H9 (cell line): ENCODE results near the gene ENTR1. TPM values are rescaled to one million over a fixed set of nuclear protein-coding genes. Genes with fewer than 3 reads are reported as not detected.

ENCODE experiments used
- DNase-seq: peaks from one replicate; pipeline ENCODE4 v3.0.0-alpha.2; 2017
- H2AFZ ChIP-seq: one replicate; pipeline ENCODE4 v1.6.1; 2013; ENCODE audit warnings: mild to moderate bottlenecking, low read length, control low read depth, moderate library complexity
- H2AK5ac ChIP-seq: 2 replicates; pipeline ENCODE4 v1.6.1; 2013; ENCODE audit warnings: low read length, control low read depth, mixed read lengths; ENCODE audit not compliant: insufficient read length
- H2BK120ac ChIP-seq: one replicate; pipeline ENCODE4 v1.6.1; 2013; ENCODE audit warnings: low read depth, mild to moderate bottlenecking, low read length, control low read depth, inconsistent platforms; ENCODE audit not compliant: poor library complexity, severe bottlenecking
- H2BK12ac ChIP-seq: 2 replicates; pipeline ENCODE4 v1.6.1; 2013; ENCODE audit warnings: low read length, control low read depth, mixed read lengths, low read depth; ENCODE audit not compliant: insufficient read length
- H2BK15ac ChIP-seq: 2 replicates; pipeline ENCODE4 v1.6.1; 2013; ENCODE audit warnings: low read depth, low read length, control low read depth
- H2BK20ac ChIP-seq: one replicate; pipeline ENCODE4 v1.6.1; 2013; ENCODE audit warnings: low read depth, mild to moderate bottlenecking, low read length, control low read depth, inconsistent platforms; ENCODE audit not compliant: poor library complexity, severe bottlenecking
- H2BK5ac ChIP-seq: 2 replicates; pipeline ENCODE4 v1.6.1; 2013; ENCODE audit warnings: low read length, control low read depth, mixed read lengths; ENCODE audit not compliant: insufficient read length
- H3K14ac ChIP-seq: 2 replicates; pipeline ENCODE4 v1.6.1; 2013; ENCODE audit warnings: low read length, control low read depth; ENCODE audit not compliant: insufficient read depth
- H3K18ac ChIP-seq: 2 replicates; pipeline ENCODE4 v1.6.1; 2013; ENCODE audit warnings: low read depth, mild to moderate bottlenecking, mixed read lengths, low read length, control low read depth; ENCODE audit not compliant: insufficient read length
- H3K23ac ChIP-seq: 2 replicates; pipeline ENCODE4 v1.6.1; 2013; ENCODE audit warnings: low read length, control low read depth, mixed read lengths, low read depth; ENCODE audit not compliant: insufficient read length
- H3K23me2 ChIP-seq: 2 replicates; pipeline ENCODE4 v1.6.1; 2013; ENCODE audit warnings: low read depth, mild to moderate bottlenecking, mixed read lengths, low read length, control low read depth; ENCODE audit not compliant: insufficient read length, poor library complexity, severe bottlenecking
- H3K27ac ChIP-seq: 2 replicates; pipeline ENCODE4 v1.5.1; 2013; ENCODE audit warnings: low read length, control low read depth, mixed read lengths, low read depth; ENCODE audit not compliant: insufficient read length
- H3K27me3 ChIP-seq: 2 replicates; pipeline ENCODE4 v1.6.1; 2013; ENCODE audit warnings: low read length, control low read depth, inconsistent platforms; ENCODE audit not compliant: insufficient read depth
- H3K4ac ChIP-seq: 2 replicates; pipeline ENCODE4 v1.6.1; 2013; ENCODE audit warnings: low read depth, mild to moderate bottlenecking, control low read depth, inconsistent platforms, low read length, moderate library complexity
- H3K4me1 ChIP-seq: 2 replicates; pipeline ENCODE4 v1.6.1; 2013; ENCODE audit warnings: low read length, control low read depth, inconsistent platforms; ENCODE audit not compliant: insufficient read depth
- H3K4me2 ChIP-seq: 2 replicates; pipeline ENCODE4 v1.6.1; 2013; ENCODE audit warnings: low read length, control low read depth, mixed read lengths; ENCODE audit not compliant: insufficient read length, insufficient read depth
- H3K56ac ChIP-seq: 2 replicates; pipeline ENCODE4 v1.6.1; 2013; ENCODE audit warnings: low read depth, mild to moderate bottlenecking, mixed read lengths, low read length, control low read depth; ENCODE audit not compliant: insufficient read length
- H3K79me1 ChIP-seq: 2 replicates; pipeline ENCODE4 v1.6.1; 2013; ENCODE audit warnings: low read depth, mild to moderate bottlenecking, moderate library complexity, low read length, control low read depth, inconsistent platforms; ENCODE audit not compliant: insufficient read depth, poor library complexity, severe bottlenecking
- H3K79me2 ChIP-seq: 2 replicates; pipeline ENCODE4 v1.6.1; 2013; ENCODE audit warnings: low read length, control low read depth, inconsistent platforms; ENCODE audit not compliant: insufficient read depth
- H3K9ac ChIP-seq: 2 replicates; pipeline ENCODE4 v1.6.1; 2013; ENCODE audit warnings: low read length, control low read depth, mixed read lengths; ENCODE audit not compliant: insufficient read length; ENCODE audit errors: extremely low read depth
- H3K9me3 ChIP-seq: one replicate; pipeline ENCODE4 v1.6.1; 2013; ENCODE audit warnings: low read depth, low read length, inconsistent platforms; ENCODE audit not compliant: control insufficient read depth
- H3T11ph ChIP-seq: one replicate; pipeline ENCODE4 v1.6.1; 2013; ENCODE audit warnings: mild to moderate bottlenecking, low read length, control low read depth, inconsistent platforms
- H4K20me1 ChIP-seq: one replicate; pipeline ENCODE4 v1.6.1; 2013; ENCODE audit not compliant: control insufficient read depth, insufficient read length, insufficient read depth
- H4K5ac ChIP-seq: 2 replicates; pipeline ENCODE4 v1.6.1; 2013; ENCODE audit warnings: low read depth, mild to moderate bottlenecking, mixed read lengths, low read length, control low read depth; ENCODE audit not compliant: insufficient read length
- H4K8ac ChIP-seq: replicated peaks from 2 replicates; pipeline ENCODE4 v1.6.1; 2013; ENCODE audit warnings: low read length, control low read depth, mixed read lengths, low read depth; ENCODE audit not compliant: insufficient read length
- H4K91ac ChIP-seq: 2 replicates; pipeline ENCODE4 v1.6.1; 2013; ENCODE audit warnings: low read depth, mild to moderate bottlenecking, moderate library complexity, mixed read lengths, low read length, control low read depth; ENCODE audit not compliant: insufficient read length
- H3K27ac Mint-ChIP-seq, 3 experiments: 2 replicates in 2 of 3; 3 replicates in 1 of 3; pipeline ENCODE4 v1.8.0; 2020 to 2021; ENCODE audit warnings: mixed read lengths in 3 of 3, mild to moderate bottlenecking in 1 of 3, moderate library complexity in 1 of 3
- H3K27me3 Mint-ChIP-seq: 2 replicates; pipeline ENCODE4 v1.8.0; 2021; ENCODE audit warnings: low read depth, mild to moderate bottlenecking, moderate library complexity, mixed read lengths
- H3K36me3 Mint-ChIP-seq, 3 experiments: 2 replicates in 2 of 3; 3 replicates in 1 of 3; pipeline ENCODE4 v1.8.0; 2020 to 2021; ENCODE audit warnings: low read depth in 3 of 3, mixed read lengths in 3 of 3; ENCODE audit not compliant: insufficient read depth in 1 of 3
- H3K4me1 Mint-ChIP-seq, 2 experiments: 2 replicates each; pipeline ENCODE4 v1.8.0; 2020; ENCODE audit warnings: mixed read lengths in 2 of 2
- H3K4me3 Mint-ChIP-seq, 2 experiments: 2 replicates in 1 of 2; 3 replicates in 1 of 2; pipeline ENCODE4 v1.8.0; 2020 to 2021; ENCODE audit warnings: mild to moderate bottlenecking in 2 of 2, mixed read lengths in 2 of 2, moderate library complexity in 1 of 2
- H3K9me3 Mint-ChIP-seq, 2 experiments: 2 replicates in 1 of 2; 3 replicates in 1 of 2; pipeline ENCODE4 v1.8.0; 2020; ENCODE audit warnings: mild to moderate bottlenecking in 2 of 2, mixed read lengths in 2 of 2, moderate library complexity in 1 of 2
- CTCF ChIP-seq: fragments of 200-600 bp; sonication (generic); conservative IDR thresholded peaks from 3 replicates; pipeline ENCODE4 v1.8.0; 2021; ENCODE audit warnings: antibody characterized with exemption, mild to moderate bottlenecking
- WGBS: extraction: QIAGEN DNeasy Blood & Tissue Kit; methylation state at CpG from one replicate; pipeline ENCODE4 v1.1.7; 2013; ENCODE audit warnings: missing lambda C conversion rate, low lambda C conversion rate, mixed read lengths; ENCODE audit not compliant: insufficient read length; ENCODE audit errors: extremely low coverage; 5-methylcytosine and 5-hydroxymethylcytosine counted together
- total RNA-seq: library from RNA; stranded (reverse); gene quantifications from 2 replicates; pipeline ENCODE4 v1.2.1, GENCODE V29; 2021

ENTR1 gene
- total RNA-seq, 1 experiment from 2014 or later, result 108 TPM

GRCh38 chr9:136433849-136434579, 23.6 kb upstream of the ENTR1 start:
- H2BK12ac ChIP-seq, result no peak overlapping the region
- H3K4me3 Mint-ChIP-seq, result no peak overlapping the region
- H3K9me3 ChIP-seq, result no peaks in the 10 kb centered on the region
- H2AFZ ChIP-seq, result no peak overlapping the region
- H3K14ac ChIP-seq, result no peak overlapping the region
- H3K4ac ChIP-seq, result no peak overlapping the region
- no peak overlapping the region for H4K5ac ChIP-seq
- no peak overlapping the region for H4K8ac ChIP-seq
- H3K4me1 Mint-ChIP-seq, result peaks cover 16 to 18% of the 10 kb centered on the region in 2 experiments
- H3K18ac ChIP-seq, result no peak overlapping the region
- H3K4me1 ChIP-seq, result no peaks in the 10 kb centered on the region
- H3K23me2 ChIP-seq, result peaks cover 10% of the 10 kb centered on the region
- no peak overlapping the region for H3K56ac ChIP-seq
- H4K91ac ChIP-seq, result no peak overlapping the region
- no peak overlapping the region for H3K27ac ChIP-seq
- H3K23ac ChIP-seq, result no peak overlapping the region
- no peaks in the 10 kb centered on the region for H3K27me3 Mint-ChIP-seq
- no peak overlapping the region for H2AK5ac ChIP-seq
- H3K79me1 ChIP-seq, result peaks cover 2% of the 10 kb centered on the region
- no peak overlapping the region for H2BK5ac ChIP-seq
- H3K9me3 Mint-ChIP-seq, result no peaks in the 10 kb centered on the region
- no peak overlapping the region; a peak in 1 of 7 replicates for H3K27ac Mint-ChIP-seq
- no peak overlapping the region for H2BK20ac ChIP-seq
- H2BK15ac ChIP-seq, result no peak overlapping the region
- H3K9ac ChIP-seq, result no peak overlapping the region
- no peak overlapping the region for H2BK120ac ChIP-seq
- H3K27me3 ChIP-seq, result no peaks in the 10 kb centered on the region
- WGBS, result no CpG with 5 or more reads among the region's 37 CpGs
- H3K36me3 Mint-ChIP-seq, result peaks cover 4 to 18% (median 18%) of the 10 kb centered on the region in 3 experiments; a peak in 6 of 7 replicates
- no peak for TF ChIP-seq CTCF
- DNase-seq, result no peak
- H4K20me1 ChIP-seq, result no peaks in the 10 kb centered on the region
- no peak overlapping the region for H3T11ph ChIP-seq
- no peak overlapping the region for H3K4me2 ChIP-seq
- peaks cover 5% of the 10 kb centered on the region; the same call in 1 of the 2 replicates for H3K79me2 ChIP-seq
